GM21390 (cell line): ENCODE data around the gene ERG.

ENCODE experiments used
- ATAC-seq: cut with Tn5 transposase; IDR thresholded peaks from one replicate; pipeline ENCODE4 v1.9.1; 2021; ENCODE audit not compliant: unreplicated experiment

Gene ERG

DNA sequence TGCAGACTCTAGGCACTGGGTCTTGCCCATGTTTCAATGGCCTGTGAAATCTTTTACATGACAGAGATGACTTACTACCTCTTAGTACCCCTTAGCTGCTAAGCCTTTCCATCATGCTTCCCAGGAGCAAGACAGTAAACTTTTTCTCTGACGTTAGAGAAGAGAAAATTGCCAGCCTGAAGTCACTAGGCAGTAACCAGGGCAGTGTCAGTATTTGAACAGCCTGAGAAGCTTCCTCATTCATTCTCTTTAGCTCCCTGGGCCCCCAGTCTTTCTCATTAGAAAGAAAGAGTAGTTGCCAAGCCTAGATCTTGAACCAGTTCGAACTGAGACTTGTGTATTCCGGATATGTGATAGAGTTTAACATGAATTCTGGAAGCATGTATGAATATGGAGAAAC is 99.2 kb downstream of the ERG start:
- ATAC-seq = no peak

DNA sequence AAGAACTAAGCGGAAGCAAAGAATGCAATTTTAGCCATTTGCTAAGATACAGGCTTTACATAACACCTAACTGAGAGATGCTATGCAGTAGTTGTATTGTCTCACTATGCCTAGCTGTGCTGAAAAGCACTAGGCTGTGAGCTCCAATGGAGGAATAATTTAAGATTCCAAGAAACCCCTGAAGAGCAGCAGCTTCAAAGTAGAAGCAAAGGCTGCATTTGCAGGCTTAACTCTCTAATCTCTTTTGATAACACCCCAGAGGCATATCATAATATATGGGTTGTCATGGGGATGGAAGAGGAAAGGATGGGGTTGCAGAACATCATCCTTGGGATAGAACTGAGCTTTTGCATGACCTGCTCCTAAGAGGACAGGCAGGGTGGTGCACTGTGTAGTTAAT is 102.0 kb downstream of the ERG start:
- ATAC-seq = no peak

DNA sequence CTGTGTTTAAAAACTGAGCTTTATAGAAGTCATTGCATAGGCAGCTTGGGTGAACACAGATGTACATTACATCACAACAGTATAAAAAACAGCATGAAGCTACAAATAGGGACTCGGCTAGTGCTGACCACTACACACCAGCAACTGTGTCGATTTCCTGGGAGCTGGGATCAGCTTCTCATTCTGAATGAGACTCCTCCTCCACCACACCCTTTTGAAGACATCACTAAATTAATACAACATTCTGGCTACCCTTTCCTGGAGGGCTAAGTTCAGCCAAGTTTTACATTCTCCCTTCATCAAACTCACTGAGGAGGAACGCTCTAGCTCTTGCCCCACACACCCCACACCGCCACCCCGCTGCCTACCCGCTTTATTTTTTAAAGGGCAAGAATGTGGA is 102.7 kb downstream of the ERG start:
- ATAC-seq = no peak

DNA sequence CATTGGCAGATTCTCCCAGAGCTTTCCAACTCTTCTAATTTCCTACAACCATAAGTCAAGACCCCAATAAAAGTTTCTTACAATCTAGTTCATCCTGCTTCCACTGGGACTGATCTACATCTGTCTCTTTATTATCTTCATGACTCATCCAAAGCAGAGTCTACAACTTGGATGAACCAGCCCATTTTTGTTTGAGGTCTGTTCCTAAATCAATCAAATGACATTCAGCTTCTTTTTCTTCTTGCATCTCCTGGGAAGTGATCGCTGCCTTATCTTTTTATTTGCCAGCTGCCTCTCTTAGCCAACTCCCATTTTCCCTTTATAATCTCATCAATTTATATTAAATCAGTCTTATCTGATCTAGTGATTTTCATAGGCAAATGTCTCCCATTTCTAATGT is 105.6 kb downstream of the ERG start:
- no peak for ATAC-seq

DNA sequence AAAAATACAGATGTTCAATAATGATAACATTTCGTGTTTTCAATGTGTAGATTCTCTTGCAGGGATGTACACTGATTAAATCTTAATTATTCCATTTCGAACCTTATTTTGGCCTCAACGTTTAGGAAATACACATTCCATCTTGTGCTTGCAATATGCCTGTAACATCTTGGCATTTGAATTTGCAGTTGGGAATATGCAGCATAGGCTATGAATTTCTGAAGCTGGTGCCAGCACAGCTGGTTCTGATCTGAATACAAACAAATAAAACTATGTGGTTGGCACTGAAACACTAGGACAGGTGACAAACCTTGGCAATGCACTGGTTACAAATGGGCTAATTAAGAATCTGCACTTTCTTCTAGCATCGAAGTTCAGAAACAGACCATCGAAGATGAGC is 108.4 kb downstream of the ERG start:
- ATAC-seq = no peak

DNA sequence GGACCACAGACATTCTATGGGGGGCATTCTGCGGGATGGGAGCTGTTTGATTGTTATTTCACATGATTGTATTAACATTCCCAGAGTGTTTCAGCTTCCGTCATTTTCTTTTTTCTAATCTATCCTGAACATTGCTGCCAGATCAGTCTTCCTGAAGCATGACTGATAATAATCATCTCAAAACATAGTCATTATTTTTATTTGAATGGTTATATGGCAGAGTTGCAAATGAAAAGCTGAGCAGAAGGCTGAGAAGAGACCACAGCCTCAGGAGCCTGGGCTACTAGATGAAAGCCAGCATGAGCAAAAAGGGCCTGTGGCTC is 109.0 kb downstream of the ERG start:
- ATAC-seq = no peak

DNA sequence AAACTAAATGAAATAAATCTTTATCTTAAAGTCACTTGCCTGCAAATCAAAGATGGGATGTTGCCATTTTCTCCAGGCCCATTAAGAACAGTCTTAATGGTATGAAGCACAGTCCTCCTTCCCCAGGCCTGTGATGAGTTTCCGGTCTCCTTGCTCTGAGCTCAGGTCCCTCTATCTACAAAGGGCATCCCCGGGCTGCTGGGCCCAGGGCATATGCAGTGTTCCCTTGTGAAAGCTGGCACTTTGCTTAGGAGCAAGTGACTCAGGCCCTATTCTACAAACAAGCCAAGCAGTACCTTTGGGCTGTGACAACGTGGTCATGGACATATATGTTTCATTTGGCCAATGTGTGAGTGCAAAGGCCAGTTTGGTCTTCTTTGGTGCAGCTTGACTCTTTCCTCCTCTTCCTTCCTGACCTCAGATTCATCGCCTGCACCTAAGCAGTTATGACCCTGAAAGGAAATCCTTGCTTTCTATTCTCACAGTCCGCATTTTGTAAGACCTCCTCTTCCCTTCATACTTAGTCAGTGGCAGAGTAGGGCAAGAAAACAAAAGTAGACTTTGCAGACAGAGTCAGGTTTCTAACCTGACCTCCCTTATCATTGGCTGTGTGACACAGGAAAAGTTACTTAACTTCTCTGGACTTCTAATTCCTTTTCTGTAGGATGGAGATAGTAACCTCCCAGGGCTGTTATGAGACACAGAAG is 109.5 kb downstream of the ERG start:
- ATAC-seq = no peak

DNA sequence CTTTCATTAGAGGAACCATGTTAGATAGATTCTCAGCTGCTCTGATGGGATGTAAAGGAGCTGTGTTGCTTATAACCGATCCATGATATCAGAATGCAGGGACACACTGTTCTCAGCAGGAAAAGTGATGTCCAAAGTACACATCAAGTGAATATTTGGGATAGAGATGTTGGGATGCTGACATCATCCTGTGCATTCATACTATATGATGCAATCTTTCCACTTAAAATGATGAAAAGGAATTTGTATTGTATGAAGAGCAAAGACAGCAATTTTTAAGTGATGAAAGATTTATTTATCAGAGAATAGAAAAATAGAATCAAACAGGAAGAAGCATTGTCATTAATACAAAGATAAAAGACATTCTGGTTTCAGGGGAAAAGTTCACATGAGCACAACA is 110.1 kb downstream of the ERG start:
- ATAC-seq = no peak

DNA sequence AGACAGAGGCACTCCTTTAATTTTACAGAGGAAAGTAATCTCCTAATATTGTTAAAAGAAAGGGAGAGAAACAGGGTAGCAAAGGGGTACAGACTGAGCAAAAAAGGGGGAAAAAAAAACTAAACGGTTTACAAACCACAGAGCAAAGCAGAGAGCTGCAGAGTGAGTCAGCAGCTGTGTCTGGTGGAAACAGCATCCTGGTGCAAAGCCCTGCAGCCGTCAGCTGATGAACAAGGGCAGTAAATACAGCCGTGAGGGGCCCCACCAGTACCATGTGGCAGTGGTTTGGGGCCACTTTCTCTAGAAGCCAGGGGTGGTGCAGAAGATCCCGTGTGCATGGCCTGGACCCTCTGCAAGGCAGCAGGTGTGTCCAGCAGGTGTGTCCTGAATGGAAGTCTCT is 111.3 kb downstream of the ERG start:
- no peak for ATAC-seq

DNA sequence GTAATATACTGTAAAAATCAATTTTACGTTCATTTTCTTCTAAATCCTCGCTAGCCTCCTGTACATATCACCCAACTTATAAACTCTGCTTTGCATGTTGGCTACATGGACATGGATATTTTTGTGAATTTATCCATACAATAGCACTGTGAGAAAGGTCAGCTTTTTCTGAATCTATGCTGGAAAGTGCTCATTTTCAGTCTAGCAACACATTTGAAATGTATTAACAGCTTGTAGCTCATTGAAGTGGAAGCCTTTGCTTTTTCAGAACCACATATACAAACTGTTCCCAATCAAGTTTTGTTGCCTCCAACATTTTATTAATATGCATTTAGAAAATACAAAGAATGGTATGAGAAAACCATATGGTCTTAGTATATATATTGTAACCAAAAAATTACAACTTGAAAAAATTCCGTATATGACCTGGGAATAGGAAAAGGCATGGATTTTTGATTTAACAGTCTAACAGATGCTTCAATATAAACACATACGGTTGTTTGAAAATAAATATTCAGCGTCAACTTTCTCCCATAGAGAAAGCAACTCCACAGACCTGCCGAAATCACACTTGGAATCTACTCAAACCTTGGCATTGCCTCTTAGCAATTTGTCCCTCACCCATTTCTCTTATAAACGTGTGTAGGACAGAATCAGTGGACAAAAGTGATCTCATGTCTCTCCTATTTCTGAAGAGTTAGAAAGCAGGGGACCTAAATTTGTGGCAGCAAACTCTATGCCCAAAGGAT is 112.7 kb downstream of the ERG start:
- no peak for ATAC-seq

DNA sequence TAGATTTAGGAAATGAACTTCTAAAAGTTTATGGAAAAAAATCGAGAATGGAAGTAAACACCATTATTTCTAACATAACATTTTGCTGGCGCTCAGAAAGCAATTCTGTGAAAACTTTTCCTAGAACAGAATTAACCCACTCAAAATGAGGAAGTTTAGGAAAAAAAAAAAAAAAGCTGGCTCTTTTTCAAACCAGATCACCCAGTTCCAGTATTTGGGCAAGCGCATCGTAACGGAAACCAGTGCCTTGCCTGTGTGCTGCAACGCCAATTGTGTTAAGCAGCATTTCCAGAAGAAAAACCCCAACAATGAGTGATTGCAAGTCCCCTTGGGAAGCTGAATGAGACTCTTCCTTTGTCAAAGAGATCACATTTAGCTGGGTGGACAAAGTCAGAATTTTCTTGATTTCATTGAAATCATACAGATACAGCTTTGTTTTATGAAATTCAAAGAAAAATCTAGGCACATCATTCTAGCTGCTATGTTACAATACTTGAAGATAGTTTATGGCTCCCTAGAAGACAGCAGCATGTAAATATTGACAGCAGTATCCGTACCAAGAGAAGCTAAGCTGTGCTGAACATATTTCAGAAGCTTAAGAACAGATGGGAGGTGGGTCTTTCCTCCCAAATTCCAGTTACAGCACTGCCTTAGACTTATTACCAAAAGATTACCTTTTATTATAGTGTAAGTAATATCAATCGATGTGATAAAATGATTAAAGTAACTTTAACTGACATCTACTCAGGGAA is 113.4 kb downstream of the ERG start:
- no peak for ATAC-seq

DNA sequence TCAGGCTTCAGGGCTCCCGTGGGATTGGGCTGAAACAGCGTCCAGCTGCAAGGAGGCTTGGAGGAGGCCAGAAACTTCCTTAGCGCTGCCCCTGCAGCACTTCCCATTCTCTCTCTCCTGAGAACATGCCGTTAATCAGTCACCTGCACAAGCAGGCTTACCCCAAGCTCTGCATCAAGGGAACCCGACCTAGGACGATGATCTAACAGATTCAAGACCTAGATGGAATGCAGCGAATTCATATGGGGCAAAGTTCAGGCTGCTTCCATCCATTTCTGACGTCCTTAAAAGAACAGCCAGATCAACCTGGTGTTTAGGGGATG is 114.1 kb downstream of the ERG start:
- no peak for ATAC-seq

DNA sequence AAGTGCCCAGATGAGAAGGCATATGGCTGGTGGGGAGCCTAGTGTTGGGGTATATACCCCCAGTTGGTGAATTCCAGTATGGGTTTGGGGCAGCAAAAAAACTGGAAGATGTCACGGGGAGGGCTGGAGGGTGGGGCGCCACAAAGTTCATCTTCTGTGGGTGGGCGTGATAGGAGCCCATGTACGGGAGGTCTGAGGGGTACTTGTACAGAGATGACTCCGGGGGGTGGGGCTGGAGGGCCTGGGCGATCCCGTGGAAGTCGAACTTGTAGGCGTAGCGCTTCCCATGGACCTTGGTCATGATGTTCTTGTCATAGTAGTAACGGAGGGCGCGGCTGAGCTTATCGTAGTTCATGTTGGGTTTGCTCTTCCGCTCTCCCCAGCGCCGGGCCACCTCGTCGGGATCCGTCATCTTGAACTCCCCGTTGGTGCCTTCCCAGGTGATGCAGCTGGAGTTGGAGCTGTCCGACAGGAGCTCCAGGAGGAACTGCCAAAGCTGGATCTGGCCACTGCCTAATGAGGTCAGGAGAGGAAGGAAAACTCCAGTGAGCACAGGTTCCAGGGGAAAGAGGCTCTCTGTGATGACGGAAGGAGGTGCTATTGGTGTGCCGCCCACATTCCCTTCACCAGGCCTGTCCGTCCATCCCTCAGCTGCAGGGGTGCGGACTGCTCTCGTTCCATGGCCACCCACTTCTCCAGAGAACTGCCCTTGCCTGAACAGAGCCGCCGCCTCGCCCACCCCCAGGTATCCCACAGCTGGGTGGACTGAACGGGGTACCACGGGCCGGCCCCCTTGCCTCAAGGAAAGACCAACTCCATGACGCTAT is 114.7 kb downstream of the ERG start:
- ATAC-seq = no peak

DNA sequence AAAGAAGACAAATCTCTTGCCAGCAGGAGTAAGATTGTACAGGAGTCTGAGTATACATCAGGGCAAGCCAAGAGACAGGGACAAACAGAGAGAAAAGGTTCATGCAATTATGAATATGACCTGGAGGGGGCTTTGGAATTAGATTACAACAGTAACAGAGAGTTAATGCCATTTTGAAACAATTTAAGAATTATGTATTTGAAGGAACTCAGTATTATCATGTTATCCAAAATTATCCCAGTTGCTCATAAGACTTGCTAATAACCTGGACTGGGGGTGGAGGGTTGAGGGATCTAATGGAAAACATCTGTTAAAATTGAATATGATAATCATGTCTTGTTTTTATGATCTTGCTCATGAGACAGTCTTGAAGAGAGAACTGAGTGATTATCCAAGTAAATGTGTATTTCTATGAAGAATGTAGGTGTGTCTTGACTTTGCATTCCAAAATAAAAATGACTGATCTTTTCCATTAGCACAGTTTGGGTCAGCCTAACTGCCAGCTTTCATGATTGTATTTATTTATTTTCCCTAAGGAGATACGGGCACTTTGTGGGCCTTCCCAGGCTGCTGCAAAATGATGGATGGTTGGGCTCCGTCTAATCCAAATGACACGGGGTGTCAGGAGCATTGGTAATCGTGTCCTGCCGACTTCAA is 117.7 kb downstream of the ERG start:
- no peak for ATAC-seq

DNA sequence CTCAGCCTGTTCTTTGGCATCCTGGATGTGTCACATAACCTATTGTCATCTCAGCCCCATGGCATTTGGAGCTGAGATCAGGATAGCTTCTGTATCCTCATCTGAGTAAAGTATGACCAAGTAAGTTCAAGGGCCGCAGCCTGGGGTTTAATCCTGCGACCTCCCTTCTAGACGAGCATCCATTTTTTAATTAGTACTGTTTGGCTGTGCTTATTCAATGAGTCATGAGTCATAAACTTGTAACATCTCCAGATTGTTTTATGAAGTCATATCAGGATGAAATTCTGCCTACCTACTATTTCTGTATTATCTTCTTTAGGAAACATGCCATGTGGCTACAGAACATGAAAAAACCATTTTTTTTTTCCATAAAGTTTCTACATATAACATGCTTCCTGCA is 119.1 kb downstream of the ERG start:
- ATAC-seq = no peak

DNA sequence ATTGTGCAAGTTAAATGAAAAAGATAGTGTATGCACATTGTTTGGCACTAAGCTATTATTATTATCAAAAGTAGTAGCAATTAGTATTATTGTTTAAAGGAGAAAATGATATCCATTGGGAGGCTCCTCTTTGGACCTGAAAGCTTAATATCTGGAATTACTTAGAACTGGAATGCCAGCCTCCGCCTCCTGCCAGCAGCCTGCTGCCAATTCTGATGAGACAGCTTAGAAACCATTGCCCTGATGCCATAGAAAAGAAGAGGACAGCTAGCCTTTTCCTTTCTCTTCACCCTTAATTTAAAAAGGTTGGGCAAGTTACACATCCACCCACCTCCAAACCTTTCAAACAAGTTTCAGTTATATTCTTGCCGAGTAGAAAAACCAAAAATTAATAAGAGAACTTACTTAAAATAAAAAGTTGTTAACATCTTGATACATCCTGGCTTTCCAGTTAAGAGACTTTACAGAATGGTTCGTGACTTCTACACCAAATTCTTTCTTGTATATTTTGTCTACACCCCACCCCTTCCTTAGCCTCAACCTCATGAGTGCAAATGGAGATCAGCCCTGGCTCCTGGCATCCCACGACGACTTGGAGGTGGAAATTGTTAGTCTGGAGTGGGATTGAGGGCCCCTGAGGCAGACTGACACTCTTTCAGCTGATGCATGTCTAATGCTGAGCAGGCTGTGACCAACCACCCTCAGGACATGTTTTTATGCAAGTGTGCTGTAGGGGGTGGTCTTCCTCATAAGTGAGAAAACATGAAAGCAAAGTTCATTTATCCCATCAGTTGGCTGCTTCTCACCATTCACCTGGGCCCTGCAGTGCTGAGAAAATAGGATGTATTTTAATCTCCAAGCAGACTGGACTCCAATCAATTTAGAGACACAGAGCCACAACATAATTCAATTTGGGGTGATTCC is 120.8 kb downstream of the ERG start:
- no peak for ATAC-seq

DNA sequence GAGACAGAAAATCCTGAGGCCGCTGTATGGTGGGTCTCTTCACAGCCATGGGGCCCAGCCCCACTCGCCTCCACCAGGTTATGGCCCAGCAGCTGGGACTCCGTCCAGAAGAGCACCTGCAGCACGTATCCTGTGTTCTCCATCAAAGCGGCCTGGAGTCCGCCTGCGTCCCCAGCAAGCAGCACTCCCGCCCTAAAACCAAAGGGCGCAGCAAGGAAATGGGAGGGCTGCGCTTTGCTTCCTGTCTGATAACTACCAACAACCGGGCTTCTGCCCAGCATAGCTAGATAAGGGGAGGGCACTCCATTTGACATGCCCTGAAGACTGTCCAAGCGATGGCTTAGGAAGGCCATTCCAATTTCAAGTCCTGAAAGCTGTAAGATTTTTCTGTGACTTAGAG is 121.6 kb downstream of the ERG start:
- ATAC-seq = no peak

DNA sequence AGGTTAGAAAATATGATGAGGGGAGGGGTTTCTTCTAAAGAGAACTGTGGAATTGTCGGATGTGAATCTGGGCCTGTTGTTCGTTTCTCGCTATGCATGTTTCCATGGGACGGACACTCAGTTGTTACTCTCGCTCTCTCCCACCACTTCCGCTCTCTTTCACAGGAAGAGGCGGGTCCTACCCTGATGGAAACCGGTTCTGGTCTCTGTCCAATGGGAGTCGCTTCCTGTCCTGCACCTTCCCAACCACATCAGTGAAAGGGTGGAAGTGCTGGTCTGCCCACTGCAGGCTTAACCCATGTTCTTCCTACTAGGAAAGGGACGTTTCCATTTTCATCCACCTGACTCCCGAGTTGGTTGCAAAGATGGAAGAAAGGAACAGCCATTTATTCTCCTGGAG is 122.0 kb downstream of the ERG start:
- ATAC-seq = no peak

DNA sequence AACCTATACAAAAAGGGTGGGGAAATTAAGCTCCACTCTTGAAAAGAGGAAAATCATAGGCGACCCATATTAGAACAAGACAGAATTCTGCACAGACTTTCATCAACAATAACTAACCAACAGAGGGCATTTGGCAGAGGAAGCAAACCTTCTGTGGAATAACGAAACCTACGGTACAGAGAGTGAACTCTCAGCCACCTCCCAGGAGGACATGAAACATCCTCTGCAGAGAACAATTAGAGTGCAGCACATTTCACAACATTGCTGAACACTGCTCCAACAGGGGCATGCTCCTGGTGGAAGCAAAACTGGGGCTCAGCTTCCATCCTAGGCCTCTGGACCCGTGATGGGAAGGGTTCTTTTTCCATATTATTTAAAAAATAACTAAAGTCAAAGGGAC is 130.6 kb downstream of the ERG start:
- ATAC-seq = no peak

DNA sequence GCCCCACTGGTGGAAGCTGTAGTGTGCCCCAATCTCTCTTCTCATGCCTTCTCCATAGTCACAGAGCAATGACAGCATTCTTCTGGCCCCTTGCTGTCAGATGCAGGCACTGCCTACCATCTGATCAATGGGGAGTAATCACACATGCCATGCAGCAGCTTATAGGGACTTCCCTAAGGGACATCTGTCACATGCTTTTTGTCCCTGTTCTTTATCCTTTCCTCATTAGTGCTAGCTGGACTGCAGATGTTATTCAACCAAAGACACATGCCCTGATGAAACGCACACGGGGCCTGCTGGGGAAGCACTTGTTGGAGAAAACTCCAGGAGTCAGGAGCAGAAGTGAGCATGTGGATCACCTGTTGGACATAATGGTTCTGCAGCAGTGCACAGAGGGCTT is 132.8 kb downstream of the ERG start:
- ATAC-seq = no peak
